OCI-LY7 (cell line): ENCODE results near the gene MCM5.

Source experiments
- CTCF ChIP-seq: fragments of 200-600 bp; sonication (generic); conservative IDR thresholded peaks from 2 replicates; pipeline ENCODE4 v1.5.1; 2014; ENCODE audit warnings: mild to moderate bottlenecking, antibody characterized with exemption, low read length, moderate library complexity, mixed read lengths
- EZH2phosphoT487 ChIP-seq: fragments of 200-600 bp; sonication (generic); IDR thresholded peaks from 2 replicates; pipeline ENCODE4 v1.6.1; 2018; ENCODE audit warnings: low read depth, borderline replicate concordance, mild to moderate bottlenecking, mixed run types, antibody characterized with exemption, low read length, moderate library complexity, mixed read lengths

- peak; percentile 80 for TF ChIP-seq CTCF
- no peak for TF ChIP-seq EZH2phosphoT487
These were observed 49.1 kb upstream of the MCM5 start for GRCh38 chr22:35350539-35351503.
